Measurements from ENCODE around the gene DGKI.

DGKI gene

GRCh38 chr7:137774793-137775201 lies 72.0 kb downstream of the DGKI start:
- no peak for DNase-seq

- no peak for DNase-seq
These were observed 74.0 kb downstream of the DGKI start for GRCh38 chr7:137772748-137773147.

GRCh38 chr7:137772316-137772715 lies 74.5 kb downstream of the DGKI start:
- DNase-seq, result no peak

- no peak for DNase-seq
These were observed 75.1 kb downstream of the DGKI start for GRCh38 chr7:137771679-137772078.

DNA sequence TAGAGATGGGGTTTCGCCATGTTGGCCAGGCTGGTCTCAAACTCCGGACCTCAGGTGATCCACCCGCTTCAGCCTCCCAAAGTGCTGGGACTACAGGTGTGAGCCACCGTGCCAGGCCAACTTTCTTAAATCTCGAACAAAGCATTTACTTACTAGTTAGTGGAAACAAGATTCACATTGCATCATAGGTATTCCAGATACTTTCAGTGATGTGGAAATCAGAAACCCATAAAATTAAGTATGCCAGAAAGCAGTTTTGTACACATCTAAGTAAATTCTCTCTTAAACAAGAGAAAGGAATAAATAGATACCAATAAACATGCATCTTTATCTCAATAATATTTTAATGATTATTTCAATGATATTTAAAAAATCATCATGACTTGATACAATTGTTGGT lies 75.5 kb downstream of the DGKI start:
- DNase-seq, result no peak

GRCh38 chr7:137768366-137768765 lies 78.4 kb downstream of the DGKI start:
- no peak for DNase-seq

GRCh38 chr7:137762334-137762733 lies 84.4 kb downstream of the DGKI start:
- no peak for DNase-seq

- DNase-seq, result no peak
These were observed 86.7 kb downstream of the DGKI start for GRCh38 chr7:137760111-137760510.

DNA sequence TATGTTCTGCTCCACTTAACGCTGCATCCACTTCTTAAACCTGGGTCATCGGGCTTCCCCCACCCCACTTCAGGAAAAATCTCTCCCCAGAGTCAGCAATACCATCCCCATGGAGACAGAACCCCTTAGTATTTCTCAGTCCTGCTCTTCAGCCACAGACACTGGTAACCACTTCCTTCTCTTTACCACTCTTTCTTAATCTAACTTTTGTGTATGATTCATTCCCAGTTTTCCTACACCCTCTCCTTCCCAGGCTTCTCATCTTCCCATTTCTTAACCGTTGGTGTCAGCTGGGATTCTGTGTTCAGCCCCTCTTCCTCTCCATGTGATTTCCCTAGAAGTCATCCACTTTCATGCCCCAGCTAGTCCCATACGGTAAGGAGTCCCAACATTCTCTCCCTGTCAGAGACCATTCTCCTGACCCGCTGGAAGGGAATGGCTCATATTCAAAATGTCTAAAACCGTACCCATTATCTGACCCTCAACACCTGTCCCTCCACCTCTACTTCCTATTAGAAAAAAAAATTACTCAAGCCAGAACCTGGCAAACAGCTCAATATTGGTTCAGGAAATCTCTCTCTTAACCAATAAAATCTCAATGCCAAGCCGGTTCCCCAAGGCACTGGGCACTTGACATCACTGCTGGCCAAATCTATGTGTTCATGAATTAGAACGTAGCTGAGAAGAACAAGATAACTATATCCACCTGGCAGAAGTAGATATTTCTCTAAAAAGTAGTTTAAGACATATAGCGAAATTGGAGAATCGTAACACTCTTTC lies 89.4 kb downstream of the DGKI start:
- no peak for DNase-seq

DNA sequence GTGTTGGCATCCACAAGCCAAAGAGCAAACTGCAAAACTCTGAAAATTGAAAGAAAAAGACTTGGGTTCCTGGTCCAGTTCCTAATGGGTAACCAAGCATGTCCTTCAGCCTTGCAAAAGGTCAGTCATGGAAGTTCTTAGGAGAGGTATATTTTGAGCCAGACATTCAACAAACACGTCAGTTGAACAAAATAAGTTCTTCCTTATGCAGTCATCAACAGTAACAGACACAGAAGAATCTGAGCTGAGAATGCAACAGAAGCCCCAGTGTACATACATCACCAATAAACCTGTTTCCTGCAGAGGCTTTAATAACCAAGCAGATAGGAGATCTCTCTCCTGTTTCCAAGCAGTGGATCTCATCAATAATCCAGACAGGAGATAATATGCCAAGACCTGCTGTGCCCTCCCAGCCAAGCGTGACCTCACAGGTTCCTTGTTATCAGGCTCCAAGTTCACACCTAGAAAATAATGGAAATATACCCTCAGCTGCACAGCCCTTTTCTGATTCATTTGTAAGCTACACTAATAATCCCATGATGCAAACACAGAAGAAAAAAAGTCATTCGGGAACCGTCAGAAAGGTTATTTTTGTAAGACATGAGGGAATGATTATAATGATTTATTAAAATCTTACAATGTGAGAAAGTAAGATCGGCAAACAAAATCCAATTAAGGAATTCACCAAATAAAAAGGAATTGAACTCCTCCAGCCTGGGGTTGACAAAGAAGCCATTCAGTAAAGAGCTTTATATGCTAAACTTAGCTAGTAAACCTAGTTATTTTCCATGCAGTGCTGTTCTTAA lies 90.7 kb downstream of the DGKI start:
- DNase-seq, result no peak

- no peak for DNase-seq
These were observed 91.3 kb downstream of the DGKI start for GRCh38 chr7:137755427-137755826.

GRCh38 chr7:137753948-137754851 lies 92.6 kb downstream of the DGKI start:
- DNase-seq, result no peak

GRCh38 chr7:137753575-137753947 lies 93.2 kb downstream of the DGKI start:
- DNase-seq, result no peak

DNA sequence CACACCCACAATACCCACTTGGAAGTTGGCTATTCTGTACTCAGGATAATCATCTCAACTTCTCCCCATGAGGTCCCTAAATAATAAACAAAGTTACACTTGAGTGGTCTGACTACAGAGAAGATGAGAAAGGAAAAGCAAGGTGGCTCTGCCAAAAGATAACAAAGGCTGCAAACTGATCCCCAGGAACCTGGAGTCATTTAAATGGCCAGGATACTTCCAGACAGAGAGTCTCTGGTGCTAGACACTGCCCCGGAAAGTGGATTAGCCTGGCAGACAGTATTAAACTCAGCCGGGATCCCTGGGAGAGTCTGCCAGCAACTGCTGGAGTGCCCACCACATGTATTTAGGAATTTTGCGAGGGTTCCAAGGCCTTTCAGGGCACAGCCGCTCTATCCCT lies 93.7 kb downstream of the DGKI start:
- no peak for DNase-seq

DNA sequence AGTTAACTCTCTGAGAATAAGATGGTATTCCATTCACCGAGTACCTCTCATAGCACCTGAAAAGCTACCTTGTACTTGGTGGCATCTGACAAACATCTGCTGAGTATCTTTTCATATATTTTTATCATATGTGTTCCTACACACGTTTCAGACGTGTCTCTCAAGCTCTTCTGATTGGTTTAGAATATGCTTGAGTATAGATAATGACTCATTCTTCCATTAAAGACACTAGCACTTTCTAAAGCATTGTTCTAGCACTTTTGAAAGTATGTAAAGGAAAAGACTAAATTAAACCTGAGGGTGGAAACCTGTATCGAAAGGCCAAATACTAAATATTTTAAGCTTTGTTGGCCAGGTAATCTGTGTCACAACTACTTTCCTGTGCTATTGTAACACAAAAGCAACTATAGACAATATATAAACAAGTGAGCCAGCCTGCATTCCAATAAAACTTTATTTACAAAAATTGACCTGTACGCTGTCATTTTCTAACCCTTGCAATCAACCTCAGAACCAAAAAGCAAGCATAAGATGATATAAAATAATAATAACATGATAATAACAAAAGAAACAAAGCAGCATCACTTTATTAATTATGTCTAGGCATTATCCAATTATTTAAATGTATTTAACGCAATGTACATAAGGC lies 95.3 kb downstream of the DGKI start:
- DNase-seq, result no peak

DNA sequence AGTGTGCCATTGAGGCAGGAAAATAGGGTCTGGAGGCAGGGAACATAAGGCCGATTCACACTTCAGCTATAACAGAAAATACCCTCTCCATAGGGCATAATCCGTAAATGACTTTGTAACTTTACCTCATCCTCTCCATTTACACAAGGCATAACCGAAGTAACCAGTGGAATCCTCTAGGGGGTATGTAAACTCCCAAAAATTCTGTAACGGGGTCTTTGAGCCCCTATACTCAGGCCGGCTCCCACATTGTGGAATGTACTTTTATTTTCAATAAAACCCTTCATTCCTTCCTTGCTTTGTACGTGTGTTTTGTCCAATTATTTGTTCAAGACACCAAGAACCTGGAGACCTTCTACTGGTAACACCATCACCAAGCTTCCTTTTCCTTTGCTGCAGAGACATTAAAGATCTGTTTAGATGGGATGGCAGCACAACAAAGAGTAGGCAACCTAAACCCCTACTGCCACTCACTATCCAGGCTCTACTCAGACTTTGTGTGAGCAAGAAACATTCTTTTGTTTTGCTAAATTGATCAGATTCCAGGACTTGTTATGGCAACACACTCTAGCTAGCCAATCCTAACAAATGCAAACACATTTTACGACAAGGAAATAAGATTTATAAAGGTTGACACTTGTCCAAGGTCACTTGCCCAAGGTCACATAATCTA lies 99.3 kb downstream of the DGKI start:
- no peak for DNase-seq

GRCh38 chr7:137743021-137743420 lies 103.8 kb downstream of the DGKI start:
- DNase-seq, result no peak

DNA sequence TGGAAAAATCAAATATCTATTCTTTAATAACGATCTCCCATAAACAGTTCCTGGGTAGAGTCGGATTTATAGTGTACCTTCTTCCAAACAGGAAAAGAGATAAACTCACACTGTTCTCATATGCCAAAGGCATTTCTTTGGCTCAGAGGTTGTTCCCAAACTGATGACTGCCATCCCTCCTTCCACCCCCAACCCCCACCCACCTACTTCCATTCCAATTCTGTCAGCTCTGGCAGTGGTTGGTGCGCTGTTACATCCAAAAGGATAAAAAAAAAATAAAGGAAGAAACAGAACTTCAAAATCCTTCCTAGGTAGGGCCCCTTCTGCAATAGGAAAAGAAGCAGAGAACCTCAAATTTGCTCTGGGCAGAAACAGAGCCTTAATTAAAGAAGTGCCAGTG lies 104.7 kb downstream of the DGKI start:
- DNase-seq, result no peak

- no peak for DNase-seq
These were observed 105.3 kb downstream of the DGKI start for GRCh38 chr7:137741443-137741842.

- DNase-seq, result no peak
These were observed 112.6 kb downstream of the DGKI start for GRCh38 chr7:137734221-137734620.

DNA sequence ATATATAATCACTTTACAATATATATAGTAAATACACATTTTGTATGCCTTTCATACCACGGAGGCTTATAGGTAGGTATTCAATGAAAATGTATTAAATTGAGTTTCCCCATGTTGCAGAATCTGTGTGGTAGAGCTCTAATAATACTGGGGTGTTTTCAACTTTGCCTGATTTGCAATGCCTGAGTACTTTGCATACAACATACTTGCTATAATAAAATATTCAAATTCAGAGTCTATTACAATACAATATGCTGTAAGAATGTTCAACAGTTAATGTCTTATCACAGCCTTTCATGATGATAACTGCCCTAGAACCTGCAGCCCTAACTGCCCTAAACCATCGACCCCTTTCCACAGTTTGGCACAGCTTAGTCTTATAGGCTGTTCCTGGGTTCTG lies 114.6 kb downstream of the DGKI start:
- DNase-seq, result no peak

GRCh38 chr7:137731436-137731835 lies 115.3 kb downstream of the DGKI start:
- DNase-seq, result no peak
